Central memory CD8-positive, alpha-beta T cell (primary cell): ENCODE results near the gene U2SURP.

Experiments used
- ATAC-seq: fragments of 150-1000 bp; cut with Tn5 transposase; replicated peaks from 2 replicates; pipeline ENCODE4 v1.10.0; 2022; ENCODE audit warnings: mild to moderate bottlenecking, moderate FRiP score, moderate number of reproducible peaks; ENCODE audit not compliant: poor library complexity, severe bottlenecking; ENCODE audit errors: extremely low read depth
- DNase-seq, 2 donors: peaks; one replicate each; pipeline ENCODE4 v3.0.0; 2021; ENCODE audit warnings: low spot score in 2 of 2
- H3K27ac Mint-ChIP-seq: one replicate; pipeline ENCODE4 v1.8.0; 2022; ENCODE audit warnings: low read depth, mild to moderate bottlenecking, moderate library complexity, mixed read lengths
- H3K27me3 Mint-ChIP-seq: one replicate; pipeline ENCODE4 v1.8.0; 2022; ENCODE audit warnings: mixed read lengths
- H3K36me3 Mint-ChIP-seq: one replicate; pipeline ENCODE4 v1.8.0; 2022; ENCODE audit warnings: mild to moderate bottlenecking, moderate library complexity, mixed read lengths; ENCODE audit not compliant: insufficient read depth
- H3K4me1 Mint-ChIP-seq: one replicate; pipeline ENCODE4 v1.8.0; 2022; ENCODE audit warnings: mixed read lengths
- H3K4me3 Mint-ChIP-seq: one replicate; pipeline ENCODE4 v1.8.0; 2022; ENCODE audit warnings: mild to moderate bottlenecking, moderate library complexity, mixed read lengths
- H3K9me3 Mint-ChIP-seq: one replicate; pipeline ENCODE4 v1.8.0; 2022; ENCODE audit warnings: mixed read lengths

The U2SURP gene

DNA sequence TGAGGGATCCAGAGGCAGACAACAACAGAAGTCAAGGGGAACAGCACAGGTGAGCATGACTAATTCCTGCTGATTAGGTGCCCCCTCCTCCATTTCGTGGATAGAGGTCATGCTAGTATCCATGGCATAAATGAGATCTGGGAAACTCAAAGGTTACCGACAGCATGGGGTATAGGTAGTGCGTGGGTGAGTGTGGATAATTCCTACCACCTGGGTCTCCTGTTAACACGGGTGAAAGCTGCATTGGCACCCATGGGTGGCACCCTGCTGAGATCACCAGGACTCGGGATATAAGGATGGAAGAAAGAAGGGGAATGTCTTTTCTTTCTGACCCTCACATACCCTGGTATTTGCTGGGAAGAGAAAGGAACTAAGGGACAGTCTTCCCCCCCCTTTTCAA, 103.8 kb downstream of the U2SURP start:
- H3K36me3 Mint-ChIP-seq: peaks cover 1% of the 10 kb centered on the region
- H3K27me3 Mint-ChIP-seq: peaks cover 50% of the 10 kb centered on the region

DNA sequence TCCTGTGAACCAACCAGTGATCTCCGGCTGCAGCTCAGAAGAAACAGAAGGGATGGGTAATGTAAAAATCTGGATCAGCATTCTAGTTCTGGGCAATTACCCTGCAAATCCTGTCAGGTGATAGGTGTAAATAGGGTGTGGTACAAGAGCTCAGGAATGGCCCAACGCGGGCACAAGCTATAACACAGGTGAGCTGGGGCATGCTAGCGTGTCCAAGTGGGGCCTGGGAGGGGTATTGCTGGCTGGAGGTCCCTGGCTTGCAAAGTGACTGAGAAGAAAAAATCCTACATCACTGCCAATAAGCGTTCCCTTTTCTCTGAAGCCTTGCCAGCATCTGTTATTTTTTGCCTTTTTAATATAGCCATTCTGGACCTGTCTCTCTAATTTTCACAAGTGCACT, 108.5 kb downstream of the U2SURP start:
- DNase-seq (no peak), ATAC-seq (no peak)
- H3K9me3 Mint-ChIP-seq: peaks cover 11% of the 10 kb centered on the region
- no peaks in the 10 kb centered on the region for H3K36me3 Mint-ChIP-seq
- no peaks in the 10 kb centered on the region for H3K4me1 Mint-ChIP-seq
- peaks cover 23% of the 10 kb centered on the region for H3K27me3 Mint-ChIP-seq
- H3K27ac Mint-ChIP-seq: no peak overlapping the region
- H3K4me3 Mint-ChIP-seq: no peak overlapping the region

More for the DNA sequence above, 103.8 kb downstream of the U2SURP start:
- Mint-ChIP-seq H3K27ac (no peak overlapping the region), H3K4me1 (no peaks in the 10 kb centered on the region), H3K9me3 (peaks cover 14% of the 10 kb centered on the region), H3K4me3 (no peak overlapping the region)
- no peak for ATAC-seq
- DNase-seq: no peak
